Activated CD8-positive, alpha-beta memory T cell treated with anti-CD3 and anti-CD28 coated beads, Interleukin-2, amount 50 U/mL, for 4 hours (primary cell): ENCODE measurements around the gene ZBTB25.
"Not testable (repeated sequence)": the region's sequence is repeated elsewhere in the genome, so short reads cannot be mapped to it uniquely, and the experiment has no call there.

Source experiments
- DNase-seq: peaks from one replicate; pipeline ENCODE4 v3.0.0-alpha.2; 2020

ZBTB25 gene, protein sequence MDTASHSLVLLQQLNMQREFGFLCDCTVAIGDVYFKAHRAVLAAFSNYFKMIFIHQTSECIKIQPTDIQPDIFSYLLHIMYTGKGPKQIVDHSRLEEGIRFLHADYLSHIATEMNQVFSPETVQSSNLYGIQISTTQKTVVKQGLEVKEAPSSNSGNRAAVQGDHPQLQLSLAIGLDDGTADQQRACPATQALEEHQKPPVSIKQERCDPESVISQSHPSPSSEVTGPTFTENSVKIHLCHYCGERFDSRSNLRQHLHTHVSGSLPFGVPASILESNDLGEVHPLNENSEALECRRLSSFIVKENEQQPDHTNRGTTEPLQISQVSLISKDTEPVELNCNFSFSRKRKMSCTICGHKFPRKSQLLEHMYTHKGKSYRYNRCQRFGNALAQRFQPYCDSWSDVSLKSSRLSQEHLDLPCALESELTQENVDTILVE

GRCh38 chr14:64503434-64504309, at the start of gene ZBTB25:
Gene ZBTB25, minus strand, starts transcription at chr14:64503838. Its CDS starts 13,305 bp downstream, at chr14:64490533.
- DNase-seq: peak; percentile 95

DNA sequence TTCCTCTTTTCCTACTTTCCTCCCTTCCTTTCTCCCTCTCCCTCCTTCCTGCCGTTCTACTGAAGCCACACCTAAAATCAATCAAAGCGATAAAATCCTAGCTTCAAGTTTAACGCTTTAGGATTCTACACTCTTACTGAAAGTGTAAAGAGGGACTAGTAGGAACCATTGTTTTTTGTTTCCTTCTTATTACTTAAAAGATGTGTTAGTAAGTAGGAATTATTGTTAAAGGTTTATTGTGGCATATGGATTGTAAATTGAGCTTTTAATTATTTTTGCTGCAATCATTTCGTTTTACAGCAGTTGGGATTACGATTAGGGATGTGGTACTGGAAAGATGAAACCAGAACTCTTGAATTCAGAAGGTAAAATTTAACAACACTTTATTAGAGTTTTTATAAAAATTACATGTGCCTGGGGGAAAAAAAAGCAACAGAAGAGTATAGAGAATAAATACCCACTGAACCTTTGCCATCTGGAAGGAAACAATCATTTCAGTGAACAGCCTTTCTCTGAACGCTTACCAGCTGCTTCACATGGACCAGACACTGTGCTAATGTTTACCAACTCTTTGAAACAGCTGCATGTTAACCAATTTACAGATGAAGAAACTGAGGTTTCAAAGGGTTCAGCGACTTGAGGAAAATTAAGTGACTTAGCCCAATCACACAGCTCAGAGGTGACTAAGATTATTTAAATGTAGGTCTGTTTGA, 47.1 kb upstream of the ZBTB25 start:
- no peak for DNase-seq

GRCh38 chr14:64549791-64550620, 46.4 kb upstream of the ZBTB25 start, which contains the start of gene PPP1R36:
Gene PPP1R36, plus strand, starts transcription at chr14:64549961. Its CDS starts 37 bp downstream, at chr14:64549998.
- peak; percentile 47 for DNase-seq

- DNase-seq: no peak
Measured at GRCh38 chr14:64549016-64549415, 45.4 kb upstream of the ZBTB25 start.

GRCh38 chr14:64544607-64545312, 41.1 kb upstream of the ZBTB25 start:
- DNase-seq: no peak

DNA sequence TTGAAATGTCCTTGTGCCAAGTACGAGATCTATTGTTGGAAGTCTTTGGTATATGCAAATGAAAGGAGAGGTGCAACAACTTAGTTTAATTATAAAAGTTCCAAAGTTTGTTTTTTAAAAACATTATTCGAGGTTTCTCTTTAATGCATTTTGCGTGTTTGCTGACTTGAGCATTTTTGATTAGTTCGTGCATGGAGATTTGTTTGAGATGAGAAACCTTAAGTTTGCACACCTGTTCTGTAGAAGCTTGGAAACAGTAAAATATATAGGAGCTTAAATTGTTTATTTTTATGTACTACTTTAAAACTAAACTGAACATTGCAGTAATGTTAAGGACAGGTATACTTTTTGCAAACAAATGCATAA, 39.2 kb upstream of the ZBTB25 start:
- no peak for DNase-seq

DNA sequence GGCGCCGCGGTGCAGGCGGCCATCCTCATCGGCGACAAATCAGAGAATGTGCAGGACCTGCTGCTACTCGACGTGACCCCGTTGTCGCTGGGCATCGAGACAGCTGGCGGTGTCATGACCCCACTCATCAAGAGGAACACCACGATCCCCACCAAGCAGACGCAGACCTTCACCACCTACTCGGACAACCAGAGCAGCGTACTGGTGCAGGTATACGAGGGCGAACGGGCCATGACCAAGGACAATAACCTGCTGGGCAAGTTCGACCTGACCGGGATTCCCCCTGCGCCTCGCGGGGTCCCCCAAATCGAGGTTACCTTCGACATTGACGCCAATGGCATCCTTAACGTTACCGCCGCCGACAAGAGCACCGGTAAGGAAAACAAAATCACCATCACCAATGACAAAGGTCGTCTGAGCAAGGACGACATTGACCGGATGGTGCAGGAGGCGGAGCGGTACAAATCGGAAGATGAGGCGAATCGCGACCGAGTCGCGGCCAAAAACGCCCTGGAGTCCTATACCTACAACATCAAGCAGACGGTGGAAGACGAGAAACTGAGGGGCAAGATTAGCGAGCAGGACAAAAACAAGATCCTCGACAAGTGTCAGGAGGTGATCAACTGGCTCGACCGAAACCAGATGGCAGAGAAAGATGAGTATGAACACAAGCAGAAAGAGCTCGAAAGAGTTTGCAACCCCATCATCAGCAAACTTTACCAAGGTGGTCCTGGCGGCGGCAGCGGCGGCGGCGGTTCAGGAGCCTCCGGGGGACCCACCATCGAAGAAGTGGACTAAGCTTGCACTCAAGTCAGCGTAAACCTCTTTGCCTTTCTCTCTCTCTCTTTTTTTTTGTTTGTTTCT, 38.6 kb upstream of the ZBTB25 start:
- DNase-seq: no peak

GRCh38 chr14:64541261-64541971, 37.8 kb upstream of the ZBTB25 start:
- peak; percentile 20 for DNase-seq

- DNase-seq: peak; percentile 92
Measured at GRCh38 chr14:64540208-64541202, 36.9 kb upstream of the ZBTB25 start, which contains the start of gene HSPA2. Gene HSPA2, plus strand, starts transcription at chr14:64540741. Its CDS starts 109 bp downstream, at chr14:64540850.

DNA sequence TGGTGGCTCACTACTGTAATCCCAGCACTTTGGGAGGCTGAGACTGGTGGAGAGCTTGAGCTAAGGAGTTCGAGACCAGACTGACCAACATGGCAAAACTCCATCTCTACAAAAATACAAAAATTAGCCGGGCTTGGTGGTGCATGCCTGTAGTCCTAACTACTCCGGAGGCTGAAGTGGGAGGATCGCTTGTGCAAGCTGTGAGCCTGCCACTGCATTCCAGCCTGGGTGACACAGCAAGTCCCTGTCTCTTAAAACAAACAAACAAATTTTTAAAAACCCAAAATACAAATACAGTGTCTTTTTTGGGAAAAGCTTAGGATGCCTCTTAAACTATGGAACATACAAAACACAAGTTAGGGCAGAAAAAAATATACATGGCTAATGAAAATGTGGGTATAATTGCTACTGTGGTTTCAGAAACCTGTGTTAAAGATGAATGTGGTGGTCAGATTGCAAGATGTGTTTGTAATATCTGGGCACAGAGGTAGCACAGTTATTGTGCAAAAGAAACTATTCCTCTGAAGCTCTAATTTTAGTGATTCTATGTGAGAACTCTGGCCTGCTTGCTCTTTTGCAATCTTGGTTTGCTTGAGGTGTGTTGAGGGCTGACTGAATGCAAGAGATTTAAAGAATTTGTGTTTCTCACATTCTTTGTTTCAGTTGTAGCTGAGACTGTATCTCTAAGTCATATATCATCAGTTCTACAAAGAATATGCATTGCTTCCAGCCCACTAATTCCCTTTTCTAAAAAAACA, 33.0 kb upstream of the ZBTB25 start:
- no peak for DNase-seq

DNA sequence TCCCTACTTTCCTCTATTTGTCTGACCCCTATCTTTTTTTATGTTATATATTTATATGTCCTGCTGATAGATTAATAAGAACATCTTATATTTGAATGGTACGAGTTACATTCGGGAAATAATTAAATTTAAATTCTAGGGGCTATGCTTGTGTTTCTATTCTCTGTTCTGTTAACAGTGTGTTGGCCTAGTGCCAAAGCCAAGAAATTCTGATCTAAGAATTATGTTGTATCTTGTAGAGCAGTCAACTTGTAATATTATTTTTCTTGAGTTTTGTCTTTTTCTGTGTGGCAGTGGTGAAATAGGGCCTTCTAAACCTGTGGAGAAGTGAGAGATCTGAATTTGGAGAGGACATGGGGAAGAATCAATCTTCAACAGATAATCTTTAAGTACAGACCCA, 27.9 kb upstream of the ZBTB25 start:
- no peak for DNase-seq

GRCh38 chr14:64525354-64525753, 21.7 kb upstream of the ZBTB25 start:
- DNase-seq: no peak

DNA sequence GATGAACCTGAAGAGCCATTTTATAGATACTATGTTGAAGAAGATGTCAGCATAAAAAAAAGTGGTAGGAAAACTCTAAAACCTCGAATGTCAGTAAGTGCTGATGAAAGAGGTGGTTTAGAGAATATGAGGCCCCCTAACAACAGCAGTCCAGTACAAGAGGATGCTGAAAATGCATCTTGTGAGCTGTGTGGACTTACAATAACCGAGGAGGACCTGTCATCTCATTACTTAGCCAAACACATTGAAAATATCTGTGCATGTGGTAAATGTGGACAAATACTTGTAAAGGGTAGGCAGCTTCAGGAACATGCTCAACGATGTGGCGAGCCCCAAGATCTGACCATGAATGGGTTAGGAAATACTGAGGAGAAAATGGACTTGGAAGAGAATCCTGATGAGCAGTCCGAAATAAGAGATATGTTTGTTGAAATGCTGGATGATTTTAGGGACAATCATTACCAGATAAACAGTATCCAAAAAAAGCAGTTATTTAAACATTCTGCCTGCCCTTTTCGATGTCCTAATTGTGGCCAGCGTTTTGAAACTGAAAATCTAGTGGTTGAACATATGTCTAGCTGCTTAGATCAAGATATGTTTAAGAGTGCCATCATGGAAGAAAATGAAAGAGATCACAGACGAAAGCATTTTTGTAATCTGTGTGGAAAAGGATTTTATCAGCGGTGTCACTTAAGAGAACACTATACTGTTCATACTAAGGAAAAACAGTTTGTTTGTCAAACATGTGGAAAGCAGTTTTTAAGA, 19.1 kb upstream of the ZBTB25 start:
- DNase-seq: no peak

- DNase-seq: no peak
Measured at GRCh38 chr14:64520699-64521098, 17.1 kb upstream of the ZBTB25 start.

DNA sequence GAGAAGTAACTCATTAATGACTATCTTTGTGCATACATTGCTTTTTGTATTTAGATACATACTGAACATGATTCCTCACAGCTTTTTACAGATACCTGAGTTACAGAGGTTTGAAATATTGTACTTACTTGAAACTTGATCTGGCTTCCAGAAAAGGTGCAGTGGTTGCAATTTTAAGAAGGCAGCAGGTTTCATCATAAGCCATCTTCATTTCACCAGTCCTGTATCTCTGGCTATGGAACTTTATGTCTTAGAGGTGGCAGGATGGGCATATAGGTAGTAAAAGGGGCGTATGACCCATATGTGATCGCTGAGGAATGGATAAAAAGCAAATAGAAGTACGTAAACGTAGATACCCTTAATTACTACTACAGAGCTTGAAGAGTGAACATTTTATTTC, 14.6 kb upstream of the ZBTB25 start:
- DNase-seq: no peak

GRCh38 chr14:64517667-64518066, 14.0 kb upstream of the ZBTB25 start:
- not testable (repeated sequence) for DNase-seq

- DNase-seq: no peak
Measured at GRCh38 chr14:64516969-64517368, 13.3 kb upstream of the ZBTB25 start.
